ENCODE measurements around the gene GABRB2. TPM values are rescaled to one million over a fixed set of nuclear protein-coding genes. Genes with fewer than 3 reads are reported as not detected.

GABRB2 gene
- total RNA-seq, 1 donor from 2014 or later: not detected

- DNase-seq: no peak
- Mint-ChIP-seq H3K4me1 (ENCODE audit: low read depth, unreplicated experiment) (no peaks in the 10 kb centered on the region), H3K27ac (ENCODE audit: unreplicated experiment) (no peak overlapping the region), H3K4me3 (ENCODE audit: unreplicated experiment) (no peak overlapping the region), H3K27me3 (ENCODE audit: unreplicated experiment) (no peaks in the 10 kb centered on the region), H3K9me3 (ENCODE audit: unreplicated experiment) (no peaks in the 10 kb centered on the region), H3K36me3 (ENCODE audit: unreplicated experiment) (no peaks in the 10 kb centered on the region)
- TF ChIP-seq, protein P1, sequence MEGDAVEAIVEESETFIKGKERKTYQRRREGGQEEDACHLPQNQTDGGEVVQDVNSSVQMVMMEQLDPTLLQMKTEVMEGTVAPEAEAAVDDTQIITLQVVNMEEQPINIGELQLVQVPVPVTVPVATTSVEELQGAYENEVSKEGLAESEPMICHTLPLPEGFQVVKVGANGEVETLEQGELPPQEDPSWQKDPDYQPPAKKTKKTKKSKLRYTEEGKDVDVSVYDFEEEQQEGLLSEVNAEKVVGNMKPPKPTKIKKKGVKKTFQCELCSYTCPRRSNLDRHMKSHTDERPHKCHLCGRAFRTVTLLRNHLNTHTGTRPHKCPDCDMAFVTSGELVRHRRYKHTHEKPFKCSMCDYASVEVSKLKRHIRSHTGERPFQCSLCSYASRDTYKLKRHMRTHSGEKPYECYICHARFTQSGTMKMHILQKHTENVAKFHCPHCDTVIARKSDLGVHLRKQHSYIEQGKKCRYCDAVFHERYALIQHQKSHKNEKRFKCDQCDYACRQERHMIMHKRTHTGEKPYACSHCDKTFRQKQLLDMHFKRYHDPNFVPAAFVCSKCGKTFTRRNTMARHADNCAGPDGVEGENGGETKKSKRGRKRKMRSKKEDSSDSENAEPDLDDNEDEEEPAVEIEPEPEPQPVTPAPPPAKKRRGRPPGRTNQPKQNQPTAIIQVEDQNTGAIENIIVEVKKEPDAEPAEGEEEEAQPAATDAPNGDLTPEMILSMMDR (IDR thresholded peaks at IDR 0.05; ENCODE audit: partially characterized antibody, unreplicated experiment): no peak
Measured at GRCh38 chr5:161409471-161409870, 137.1 kb downstream of the GABRB2 start.

- Mint-ChIP-seq H3K9me3 (ENCODE audit: unreplicated experiment) (no peaks in the 10 kb centered on the region), H3K27me3 (ENCODE audit: unreplicated experiment) (no peaks in the 10 kb centered on the region), H3K27ac (ENCODE audit: unreplicated experiment) (no peak overlapping the region), H3K4me3 (ENCODE audit: unreplicated experiment) (no peak overlapping the region), H3K4me1 (ENCODE audit: low read depth, unreplicated experiment) (no peaks in the 10 kb centered on the region), H3K36me3 (ENCODE audit: unreplicated experiment) (no peaks in the 10 kb centered on the region)
- TF ChIP-seq, protein P1 (IDR thresholded peaks at IDR 0.05; ENCODE audit: partially characterized antibody, unreplicated experiment): no peak
- no peak for DNase-seq
Measured at GRCh38 chr5:161406880-161407279, 139.6 kb downstream of the GABRB2 start.

DNA sequence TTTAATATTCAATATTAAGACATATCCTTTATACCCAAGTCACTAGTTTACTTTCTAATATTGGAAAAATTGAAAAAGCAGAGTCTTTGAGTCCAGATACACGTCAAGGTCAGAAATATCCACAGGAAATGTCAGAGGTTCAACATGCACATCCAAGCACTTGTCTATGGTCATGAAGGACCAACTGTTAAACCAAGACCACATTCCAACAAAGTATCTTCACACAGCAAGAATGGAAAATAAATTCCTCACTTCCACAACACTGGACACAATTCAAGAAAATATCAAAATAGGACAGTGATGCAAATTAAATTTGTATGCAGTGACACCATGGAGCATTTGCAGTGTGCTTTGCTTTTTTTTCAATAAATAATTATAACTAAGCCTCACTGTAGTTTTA is 142.5 kb downstream of the GABRB2 start:
- no peaks in the 10 kb centered on the region for H3K9me3 Mint-ChIP-seq (ENCODE audit: unreplicated experiment)
- H3K27me3 Mint-ChIP-seq (ENCODE audit: unreplicated experiment): no peaks in the 10 kb centered on the region
- DNase-seq: no peak
- H3K36me3 Mint-ChIP-seq (ENCODE audit: unreplicated experiment): no peaks in the 10 kb centered on the region
- no peak overlapping the region for H3K4me3 Mint-ChIP-seq (ENCODE audit: unreplicated experiment)
- H3K4me1 Mint-ChIP-seq (ENCODE audit: low read depth, unreplicated experiment): peaks cover 2% of the 10 kb centered on the region
- H3K27ac Mint-ChIP-seq (ENCODE audit: unreplicated experiment): no peak overlapping the region
- TF ChIP-seq, protein P1 (IDR thresholded peaks at IDR 0.05; ENCODE audit: partially characterized antibody, unreplicated experiment): no peak

DNA sequence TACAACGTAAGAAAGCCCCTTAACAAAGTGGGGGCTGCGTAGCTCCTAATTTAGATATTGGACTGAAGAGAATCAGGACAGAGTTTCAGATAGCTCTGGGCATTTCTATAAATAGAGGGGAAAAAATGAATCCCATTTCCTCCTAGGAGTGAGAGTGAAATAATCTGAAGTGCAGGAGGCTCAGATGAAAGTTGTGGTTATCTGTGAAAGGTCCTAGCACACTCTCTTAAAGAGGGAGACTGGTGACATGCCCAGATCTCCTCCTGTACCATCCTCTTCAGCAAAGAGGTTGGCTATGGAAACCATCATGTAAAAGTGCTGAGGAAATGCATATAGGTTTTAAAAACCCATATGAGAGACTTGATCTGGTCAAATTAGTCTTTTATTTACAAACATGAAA is 143.4 kb downstream of the GABRB2 start:
- Mint-ChIP-seq H3K9me3 (ENCODE audit: unreplicated experiment) (no peaks in the 10 kb centered on the region), H3K27me3 (ENCODE audit: unreplicated experiment) (no peaks in the 10 kb centered on the region), H3K36me3 (ENCODE audit: unreplicated experiment) (no peaks in the 10 kb centered on the region), H3K4me1 (ENCODE audit: low read depth, unreplicated experiment) (peaks cover 2% of the 10 kb centered on the region), H3K4me3 (ENCODE audit: unreplicated experiment) (no peak overlapping the region), H3K27ac (ENCODE audit: unreplicated experiment) (no peak overlapping the region)
- DNase-seq: no peak
- TF ChIP-seq, protein P1 (IDR thresholded peaks at IDR 0.05; ENCODE audit: partially characterized antibody, unreplicated experiment): no peak

- Mint-ChIP-seq H3K36me3 (ENCODE audit: unreplicated experiment) (no peaks in the 10 kb centered on the region), H3K27me3 (ENCODE audit: unreplicated experiment) (no peaks in the 10 kb centered on the region), H3K4me3 (ENCODE audit: unreplicated experiment) (no peak overlapping the region), H3K4me1 (ENCODE audit: low read depth, unreplicated experiment) (peaks cover 2% of the 10 kb centered on the region), H3K9me3 (ENCODE audit: unreplicated experiment) (no peaks in the 10 kb centered on the region), H3K27ac (ENCODE audit: unreplicated experiment) (no peak overlapping the region)
- no peak for DNase-seq
- TF ChIP-seq, protein P1 (IDR thresholded peaks at IDR 0.05; ENCODE audit: partially characterized antibody, unreplicated experiment): no peak
Measured at GRCh38 chr5:161400583-161400982, 145.9 kb downstream of the GABRB2 start.
